Activated T-cell treated with anti-CD3 and anti-CD28 coated beads, Interleukin-2, amount 50 U/mL, for 48 hours (primary cell): ENCODE data around the gene MEX3B.
A peak's percentile ranks its signal among the peaks of the same experiment; 100 is the strongest.

ENCODE experiments used
- DNase-seq, 2 experiments: peaks; one replicate each; pipeline ENCODE4 v3.0.0-alpha.2; 2020

Gene MEX3B

DNA sequence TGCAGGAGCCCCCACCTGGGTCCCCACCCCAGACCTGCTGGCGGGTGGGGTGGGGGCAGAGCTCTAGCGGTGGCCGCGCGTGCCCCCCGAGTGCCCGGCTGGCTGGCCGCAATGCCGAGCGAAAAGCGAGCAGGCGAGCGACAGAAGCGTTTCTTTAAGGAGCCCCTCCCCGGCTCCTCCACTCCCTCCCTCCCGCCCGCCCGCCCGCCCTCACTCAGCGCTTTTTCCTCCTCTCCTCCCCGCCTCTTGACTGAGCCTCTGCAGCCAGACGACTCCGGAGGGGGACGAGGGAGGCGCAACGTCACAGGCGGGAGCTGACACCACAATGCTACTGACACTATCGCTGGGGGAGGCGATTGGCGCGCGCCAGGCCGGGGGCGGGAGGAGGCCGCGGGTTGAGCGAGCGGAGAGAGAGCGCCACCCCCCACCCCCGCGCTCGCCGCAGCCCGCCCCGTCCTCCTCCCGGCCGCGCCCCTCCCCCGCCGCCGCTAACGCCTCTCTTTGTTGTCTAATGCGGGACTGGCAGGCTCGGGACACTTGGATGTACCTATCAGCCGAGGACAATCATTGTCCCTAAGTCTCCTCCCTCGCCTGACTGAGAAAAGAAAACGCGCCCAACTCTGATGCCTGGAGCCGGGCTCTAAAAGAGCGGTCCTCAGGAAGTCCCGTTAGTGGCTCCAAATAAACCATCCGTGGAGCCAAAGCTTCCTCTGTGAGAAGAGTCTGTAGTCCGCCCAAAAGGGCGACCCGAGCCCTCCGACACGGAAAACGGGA lies at the start of gene MEX3B:
Gene MEX3B (minus strand): TSS at position 127 of the 774 bp plus-strand sequence. CDS start 313 bp downstream, outside the sequence.
- DNase-seq: peak; percentile 93 to 94

GRCh38 chr15:82093774-82094211 lies 48.0 kb upstream of the MEX3B start:
- no peak for DNase-seq

- DNase-seq: no peak
These were observed 47.5 kb upstream of the MEX3B start for GRCh38 chr15:82093325-82093724.

DNA sequence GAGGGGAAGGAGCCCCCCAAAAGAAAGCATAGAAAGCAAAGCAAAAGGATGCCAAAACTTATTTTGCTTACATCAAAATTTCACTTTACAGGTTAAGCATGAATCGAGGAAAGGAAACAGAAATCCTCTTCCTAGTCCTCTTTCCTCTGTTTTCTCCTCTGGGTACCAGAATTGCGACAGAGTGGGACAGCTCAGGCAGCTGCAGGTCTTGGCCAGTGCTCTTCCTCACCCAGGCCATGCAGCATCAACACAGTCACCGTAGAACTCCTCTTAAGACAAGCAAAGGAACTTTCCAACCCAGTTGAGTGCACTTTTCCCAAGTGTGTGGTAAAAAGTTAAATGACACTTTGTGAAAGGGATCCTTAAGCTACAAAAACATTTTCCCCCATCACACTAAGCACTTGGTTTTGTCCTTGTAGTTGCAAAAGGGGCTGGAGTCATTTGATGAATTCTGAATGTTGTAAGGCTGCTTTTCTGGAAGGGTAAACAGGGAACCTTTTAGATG lies 45.9 kb upstream of the MEX3B start:
- no peak for DNase-seq

DNA sequence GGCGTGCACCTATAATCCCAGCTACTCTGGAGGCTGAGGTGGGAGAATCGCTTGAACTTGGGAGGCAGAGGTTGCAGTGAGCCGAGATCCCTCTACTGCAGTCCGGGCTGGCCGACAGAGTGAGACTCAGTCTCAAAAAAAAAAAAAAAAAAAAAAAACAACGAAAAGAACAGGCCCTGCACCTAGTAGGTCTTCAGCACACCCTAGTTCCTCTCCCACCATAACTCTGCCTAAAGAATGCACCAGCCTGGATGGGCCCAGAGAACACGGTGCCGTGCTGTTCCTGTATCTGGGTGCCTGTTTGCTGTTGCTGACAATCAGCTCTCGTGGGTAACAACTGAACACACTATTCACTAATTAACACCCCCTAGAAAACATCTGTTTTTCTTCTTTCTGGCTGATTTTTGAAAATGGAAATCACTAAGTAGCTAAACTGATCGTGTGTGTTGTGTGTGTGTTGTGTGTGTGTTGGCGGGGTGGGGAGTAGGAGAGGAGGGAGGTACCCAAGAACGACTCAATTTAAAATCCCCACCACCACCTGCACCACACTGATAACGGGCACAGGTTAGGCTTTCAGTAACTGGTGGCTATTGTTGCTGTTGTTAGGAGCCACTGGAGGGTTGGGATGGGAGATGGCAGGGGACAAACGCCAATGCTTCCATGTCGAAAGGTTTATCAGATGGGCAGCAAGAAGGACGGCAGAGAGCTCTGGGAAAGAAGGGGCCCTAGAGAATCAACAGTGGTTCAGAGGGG lies 40.6 kb upstream of the MEX3B start:
- no peak for DNase-seq

DNA sequence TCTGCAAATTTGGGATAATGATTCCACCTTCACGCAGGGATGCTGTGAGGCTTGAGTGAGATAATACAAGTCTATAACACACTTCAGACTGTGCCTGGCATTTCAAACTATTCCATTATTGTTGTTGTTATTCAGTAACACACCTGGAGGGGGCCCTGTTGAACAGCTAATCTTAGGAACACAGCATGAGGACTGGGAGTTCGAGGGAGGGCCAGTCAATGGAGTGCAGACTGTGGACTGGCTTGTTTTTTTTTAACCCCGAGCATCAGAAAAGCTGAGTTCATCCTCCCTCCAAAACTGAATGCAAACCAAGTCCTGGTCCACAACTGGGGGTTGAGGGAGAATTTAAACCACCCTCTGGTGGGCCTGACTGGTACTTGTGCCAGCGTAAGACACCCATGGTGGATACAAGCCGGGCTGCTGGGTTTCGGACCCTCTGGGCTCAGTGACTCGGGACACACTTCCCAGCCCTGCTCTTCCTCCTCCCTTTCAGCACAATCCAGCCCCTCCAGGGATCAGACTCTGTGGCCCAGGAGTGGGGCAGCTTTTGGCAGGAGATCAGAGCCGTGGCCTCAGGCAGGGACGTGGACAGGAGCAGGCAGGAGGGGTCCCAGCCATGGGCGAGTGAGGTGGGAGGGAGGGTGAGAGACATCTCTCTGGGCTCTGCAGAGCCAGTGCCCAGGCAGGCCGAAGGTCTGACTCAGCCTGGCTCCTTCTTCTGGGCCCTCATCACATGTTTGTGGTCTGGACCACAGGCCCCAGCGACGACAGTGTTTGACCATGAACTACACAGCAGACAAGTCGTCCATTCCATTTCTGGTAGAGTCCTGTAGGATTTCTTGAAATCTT lies 36.3 kb upstream of the MEX3B start:
- DNase-seq: no peak

DNA sequence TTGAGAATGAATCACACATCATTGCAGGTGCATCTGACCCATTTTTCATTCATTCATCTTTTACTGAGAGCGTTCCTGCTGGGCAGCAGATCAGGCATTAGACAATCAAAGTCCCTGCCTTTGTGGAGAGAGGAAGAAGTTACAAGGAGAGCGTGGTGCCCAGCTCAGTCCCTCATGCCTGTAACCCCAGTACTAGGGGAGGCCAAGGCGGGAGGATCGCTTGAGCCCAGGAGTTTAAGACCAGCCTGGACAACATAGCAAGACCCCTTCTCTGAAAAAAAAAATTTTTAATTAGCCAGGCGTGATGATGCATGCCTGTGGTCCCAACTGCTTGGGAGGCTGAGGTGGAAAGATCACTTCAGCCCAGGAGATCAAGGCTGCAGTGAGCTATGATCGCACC lies 35.0 kb upstream of the MEX3B start:
- DNase-seq: no peak

- no peak for DNase-seq
These were observed 33.9 kb upstream of the MEX3B start for GRCh38 chr15:82079736-82080135.

GRCh38 chr15:82074610-82075009 lies 28.8 kb upstream of the MEX3B start:
- DNase-seq: no peak

DNA sequence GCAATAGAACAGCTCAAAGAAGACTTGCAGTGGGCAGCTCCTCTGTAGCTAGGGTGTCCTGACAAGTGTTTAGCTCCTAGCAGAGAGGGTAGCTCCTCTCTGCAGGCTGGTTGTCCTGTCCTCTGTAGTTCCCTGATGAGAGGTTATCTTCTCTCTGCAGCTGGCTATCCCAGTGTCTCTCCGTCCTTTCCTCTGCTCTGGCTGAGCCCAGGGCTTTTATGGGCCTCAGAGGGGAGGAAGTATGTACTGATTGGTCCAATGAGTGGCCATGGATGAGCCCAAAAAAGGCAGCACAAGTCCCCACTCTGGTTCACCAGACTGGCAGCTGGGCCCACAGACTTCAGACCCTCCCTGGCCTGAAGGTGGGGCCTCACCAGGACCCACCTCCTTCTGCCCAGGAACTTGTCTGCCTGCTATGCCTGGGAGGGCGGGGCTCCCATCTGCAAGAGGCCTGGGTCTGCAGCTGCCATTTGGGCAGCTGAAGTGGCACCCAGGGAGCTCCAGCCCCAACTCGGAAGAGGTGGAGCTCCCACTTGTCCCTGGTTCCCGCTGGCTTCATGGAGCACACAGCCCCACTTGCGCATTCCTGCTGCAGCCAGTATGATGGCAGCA lies 27.2 kb upstream of the MEX3B start:
- DNase-seq: no peak

DNA sequence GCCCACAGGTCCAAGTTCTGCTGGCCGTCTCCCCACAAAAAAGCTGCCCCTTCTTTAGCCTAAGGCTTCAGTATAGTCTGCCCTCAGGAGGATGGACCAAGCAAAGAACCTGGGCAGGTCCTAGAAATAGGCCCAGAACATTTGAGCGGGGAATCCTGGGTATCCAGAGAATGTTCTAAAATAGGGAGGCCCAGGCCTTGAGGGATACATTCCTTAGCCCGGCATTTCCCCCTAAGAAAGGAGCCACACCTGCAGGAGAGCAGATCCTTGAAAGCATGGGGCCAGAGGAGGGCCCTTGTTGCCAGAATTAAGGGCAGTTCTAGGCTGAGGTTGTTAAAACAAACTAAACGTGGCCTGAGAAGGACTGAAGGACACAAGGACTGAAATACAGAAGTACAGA lies 20.6 kb upstream of the MEX3B start:
- DNase-seq: no peak

- DNase-seq: no peak
These were observed 19.0 kb upstream of the MEX3B start for GRCh38 chr15:82064824-82065223.

- DNase-seq: no peak
These were observed 16.9 kb upstream of the MEX3B start for GRCh38 chr15:82062479-82063454.

DNA sequence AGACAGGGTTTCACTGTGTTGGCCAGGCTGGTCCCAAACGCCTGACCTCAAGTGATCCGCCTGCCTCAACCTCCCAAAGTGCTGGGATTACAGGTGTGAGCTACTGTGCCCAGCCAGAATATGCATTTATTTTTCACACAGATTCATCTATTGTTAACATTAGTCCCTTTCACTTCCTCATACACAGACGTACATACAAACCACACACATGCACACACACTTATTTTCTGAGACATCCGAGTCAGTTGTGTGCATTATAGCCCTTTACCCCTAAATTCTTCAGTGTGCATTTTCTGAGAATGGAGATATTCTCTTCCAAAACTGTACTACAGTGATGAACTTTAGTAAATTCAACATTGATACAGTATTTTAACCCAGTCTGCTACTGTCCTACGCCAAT lies 15.0 kb upstream of the MEX3B start:
- DNase-seq: no peak

GRCh38 chr15:82058517-82059204 lies 12.8 kb upstream of the MEX3B start:
- DNase-seq: no peak

GRCh38 chr15:82058026-82058425 lies 12.2 kb upstream of the MEX3B start:
- no peak for DNase-seq

DNA sequence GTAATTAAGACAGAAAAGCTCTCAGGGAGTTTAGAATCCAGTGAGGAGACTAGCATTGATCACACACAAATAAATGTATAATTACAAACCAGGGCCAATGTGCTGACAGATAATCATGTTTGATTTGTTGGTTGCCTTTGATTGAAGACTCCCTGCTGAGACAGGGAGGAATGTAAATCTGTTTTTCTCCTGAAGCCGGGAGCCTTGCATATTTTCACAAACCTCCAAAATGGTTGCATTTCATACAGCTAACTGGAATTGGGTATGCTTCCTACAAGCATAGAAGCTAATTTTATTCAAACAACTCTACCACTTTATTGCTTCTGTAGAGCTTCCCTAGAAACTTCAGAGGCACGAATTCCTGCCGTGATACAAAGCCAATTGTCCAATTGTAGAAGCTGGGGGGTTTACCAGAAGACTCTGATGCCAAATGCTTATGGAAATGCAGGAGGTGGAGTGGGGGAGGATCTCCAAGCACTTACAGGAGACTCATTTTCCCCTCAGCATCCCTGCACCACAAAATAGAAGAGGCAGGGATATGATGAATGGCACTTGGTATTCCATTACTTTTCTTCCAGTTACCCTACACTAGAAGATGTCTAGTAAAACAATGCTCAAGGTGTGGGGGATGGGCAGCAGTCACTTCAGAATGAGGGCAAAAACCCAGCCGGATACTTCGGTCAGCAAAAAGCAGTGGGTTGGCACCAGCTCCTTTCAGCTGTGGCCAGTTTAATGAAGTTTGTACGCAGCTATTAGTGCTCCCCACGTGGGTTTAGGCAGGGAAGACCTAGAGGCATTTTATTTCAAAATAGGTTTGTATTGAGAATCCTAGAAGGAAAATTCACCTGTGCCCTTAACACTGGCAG lies 11.4 kb upstream of the MEX3B start:
- no peak for DNase-seq

DNA sequence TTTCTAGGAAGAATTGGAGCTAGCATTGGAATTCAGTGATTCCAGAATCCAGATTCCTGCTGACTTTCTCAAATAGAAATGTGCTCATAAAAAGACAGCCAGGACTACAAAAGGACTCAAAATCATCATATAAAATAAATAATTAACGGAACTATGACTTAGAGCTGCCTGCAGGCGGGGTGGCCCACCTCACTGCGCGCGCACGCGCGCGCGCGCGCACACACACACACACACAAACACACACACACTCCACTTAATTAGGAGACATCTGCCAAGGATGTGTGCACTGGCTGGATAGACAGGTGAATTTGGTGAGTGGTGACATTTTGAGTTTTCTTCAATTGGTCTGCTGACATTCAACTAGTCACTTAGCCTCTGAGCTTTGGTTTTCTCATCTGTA lies 6.9 kb upstream of the MEX3B start:
- DNase-seq: no peak

GRCh38 chr15:82051664-82052063 lies 5.8 kb upstream of the MEX3B start:
- no peak for DNase-seq

GRCh38 chr15:82048811-82049210 lies 3.0 kb upstream of the MEX3B start:
- no peak for DNase-seq
